WI38 (cell line): ENCODE data around the gene PLAC1.

Experiments
- H3K4me3 ChIP-seq: 2 replicates; pipeline ENCODE4 v1.5.1; 2011; ENCODE audit warnings: low read depth, mild to moderate bottlenecking, control low read depth, low read length
- TF ChIP-seq, protein P1 (sequence below): IDR thresholded peaks from 2 replicates; pipeline ENCODE4 v1.5.1; 2012; ENCODE audit warnings: low read depth, mild to moderate bottlenecking, control low read depth, low read length

The PLAC1 gene

DNA sequence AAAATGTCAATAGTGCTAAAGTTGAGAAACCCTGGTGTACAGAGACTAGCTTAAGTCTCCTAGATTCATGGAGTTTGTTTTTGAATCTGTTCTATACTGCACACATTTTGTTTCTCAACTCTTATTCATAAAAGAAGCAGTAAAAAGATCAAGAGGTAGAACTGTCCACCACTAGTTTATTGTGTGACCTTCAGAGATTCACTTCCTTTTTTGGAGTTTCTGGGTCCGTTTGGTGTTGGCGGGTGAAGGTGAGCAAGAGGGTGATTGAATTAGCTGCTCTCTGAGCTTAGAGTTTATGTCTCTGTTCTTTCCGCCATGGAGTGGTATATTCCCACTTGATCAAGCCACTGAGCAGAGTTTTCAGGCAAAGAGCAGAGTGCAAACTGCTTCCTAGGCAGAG lies 21.4 kb upstream of the PLAC1 start:
- H3K4me3 ChIP-seq = no peak overlapping the region
- TF ChIP-seq, protein P1, sequence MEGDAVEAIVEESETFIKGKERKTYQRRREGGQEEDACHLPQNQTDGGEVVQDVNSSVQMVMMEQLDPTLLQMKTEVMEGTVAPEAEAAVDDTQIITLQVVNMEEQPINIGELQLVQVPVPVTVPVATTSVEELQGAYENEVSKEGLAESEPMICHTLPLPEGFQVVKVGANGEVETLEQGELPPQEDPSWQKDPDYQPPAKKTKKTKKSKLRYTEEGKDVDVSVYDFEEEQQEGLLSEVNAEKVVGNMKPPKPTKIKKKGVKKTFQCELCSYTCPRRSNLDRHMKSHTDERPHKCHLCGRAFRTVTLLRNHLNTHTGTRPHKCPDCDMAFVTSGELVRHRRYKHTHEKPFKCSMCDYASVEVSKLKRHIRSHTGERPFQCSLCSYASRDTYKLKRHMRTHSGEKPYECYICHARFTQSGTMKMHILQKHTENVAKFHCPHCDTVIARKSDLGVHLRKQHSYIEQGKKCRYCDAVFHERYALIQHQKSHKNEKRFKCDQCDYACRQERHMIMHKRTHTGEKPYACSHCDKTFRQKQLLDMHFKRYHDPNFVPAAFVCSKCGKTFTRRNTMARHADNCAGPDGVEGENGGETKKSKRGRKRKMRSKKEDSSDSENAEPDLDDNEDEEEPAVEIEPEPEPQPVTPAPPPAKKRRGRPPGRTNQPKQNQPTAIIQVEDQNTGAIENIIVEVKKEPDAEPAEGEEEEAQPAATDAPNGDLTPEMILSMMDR = no peak

DNA sequence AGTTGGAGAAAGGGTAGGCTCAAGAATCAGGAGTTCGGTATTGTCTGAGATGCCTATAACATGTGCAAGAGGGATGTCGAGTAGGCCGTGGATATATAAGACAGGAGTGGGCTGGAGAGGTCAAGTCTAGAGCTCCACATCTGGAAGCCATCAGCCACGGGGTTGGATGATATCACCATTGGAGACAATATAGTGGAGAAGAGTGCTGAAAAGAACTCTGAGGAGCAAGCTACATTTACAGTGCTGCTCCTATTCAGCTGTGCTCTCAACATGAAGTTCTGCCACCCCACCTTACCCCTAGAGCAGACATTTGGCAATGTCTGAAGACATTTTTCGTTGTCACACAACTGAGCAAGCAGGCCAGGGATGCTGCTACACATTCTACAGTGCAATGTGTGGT lies 20.9 kb upstream of the PLAC1 start:
- TF ChIP-seq, protein P1 = no peak

DNA sequence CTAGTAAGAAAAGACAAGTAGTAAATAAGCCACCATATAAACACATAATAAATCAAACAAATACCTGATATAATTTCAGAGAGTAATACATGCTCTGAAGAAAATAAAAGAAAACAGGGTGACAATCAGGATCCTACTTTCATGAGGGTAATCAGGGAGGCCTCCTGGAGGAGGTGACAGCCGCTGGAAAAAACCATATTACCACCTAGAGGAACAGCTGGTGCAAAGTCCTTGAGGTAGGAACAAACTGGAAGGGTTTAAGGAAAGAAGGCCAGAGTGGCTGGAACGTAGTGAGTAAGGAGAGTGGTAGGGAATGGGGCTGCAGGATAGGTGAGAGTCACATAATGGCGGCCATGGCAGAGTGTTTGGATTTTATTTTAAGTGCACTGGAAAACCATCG lies 19.1 kb upstream of the PLAC1 start:
- no peak overlapping the region for H3K4me3 ChIP-seq
- TF ChIP-seq, protein P1 = no peak

More for the DNA sequence above, 20.9 kb upstream of the PLAC1 start:
- no peak overlapping the region for H3K4me3 ChIP-seq

DNA sequence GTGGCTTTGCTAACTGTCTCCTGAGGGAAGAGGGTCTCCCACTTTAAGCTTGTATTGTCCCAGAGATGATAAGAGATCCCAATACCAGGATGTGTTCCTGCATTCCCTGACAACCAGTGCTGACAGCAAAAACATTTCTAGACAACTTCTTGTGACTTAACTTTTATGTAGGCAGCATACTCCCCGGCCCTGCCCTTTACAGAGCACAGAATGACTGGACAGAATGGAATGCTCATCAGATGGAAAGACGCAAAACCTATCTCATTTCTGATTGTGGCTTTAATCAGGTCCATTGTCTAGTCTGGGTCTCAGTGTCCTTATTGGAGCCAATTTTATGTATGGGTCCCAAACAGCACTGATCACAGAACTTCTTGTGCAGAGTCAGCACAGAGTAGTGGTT lies 18.2 kb upstream of the PLAC1 start:
- H3K4me3 ChIP-seq = no peak overlapping the region
- TF ChIP-seq, protein P1 = no peak

DNA sequence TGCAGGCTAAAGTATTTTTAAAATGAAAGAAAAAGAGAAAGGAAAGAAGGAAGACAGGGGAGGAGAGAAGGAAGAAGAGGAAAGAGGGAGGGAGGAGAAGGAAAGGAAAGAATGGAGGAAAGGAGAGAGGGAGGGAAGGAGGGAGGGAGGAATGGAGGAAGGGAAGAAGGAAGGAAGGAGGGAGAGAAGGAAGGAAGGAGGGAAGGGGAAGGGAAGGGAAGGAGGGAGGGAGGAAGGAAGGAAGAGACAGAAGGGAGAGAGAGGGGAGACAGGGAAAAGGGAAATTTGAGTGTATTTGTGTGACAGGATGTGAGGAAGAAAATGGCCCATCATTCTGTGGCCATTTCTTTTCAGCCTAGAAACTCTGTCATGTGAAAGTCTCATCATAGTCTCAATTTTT lies 14.9 kb upstream of the PLAC1 start:
- H3K4me3 ChIP-seq = no peak overlapping the region
- TF ChIP-seq, protein P1 = no peak

DNA sequence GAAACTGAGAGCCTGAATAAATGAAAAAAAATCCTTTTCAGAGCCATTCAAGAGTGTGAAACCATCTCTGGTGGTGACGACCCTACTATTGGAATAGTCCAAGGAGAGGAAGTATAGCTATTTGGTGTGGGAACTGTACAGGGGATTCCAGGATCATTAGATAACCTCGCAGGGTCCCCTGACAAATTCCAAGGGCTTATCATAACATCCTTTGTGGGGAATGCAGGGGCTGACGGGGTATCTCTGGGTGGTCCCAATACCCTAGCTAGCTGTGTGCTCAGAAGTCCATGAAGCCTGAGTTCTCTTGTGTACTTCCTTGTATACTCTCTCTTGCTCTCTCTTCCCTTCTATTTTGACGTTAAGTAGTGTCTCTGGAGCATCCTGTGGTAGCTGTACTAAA lies 13.8 kb upstream of the PLAC1 start:
- H3K4me3 ChIP-seq = no peak overlapping the region

DNA sequence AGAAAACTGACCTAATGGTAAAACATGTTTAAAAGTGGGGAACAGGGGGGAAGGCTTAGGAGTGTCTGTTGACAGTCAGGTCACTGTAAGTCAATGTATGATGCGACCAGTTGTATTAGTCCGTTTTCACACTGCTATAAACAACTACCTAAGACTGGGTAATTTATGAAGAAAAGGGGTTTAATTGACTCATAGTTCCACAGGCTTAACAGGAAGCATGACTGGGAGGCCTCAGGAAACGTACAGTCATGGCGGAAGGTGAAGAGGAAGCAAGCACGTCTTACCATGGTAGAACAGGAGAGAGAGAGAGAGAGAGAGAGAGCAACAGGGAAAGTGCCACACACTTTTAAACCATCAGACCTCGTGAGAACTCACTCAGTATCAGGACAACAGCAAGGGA lies 13.0 kb upstream of the PLAC1 start:
- H3K4me3 ChIP-seq = no peak overlapping the region
- TF ChIP-seq, protein P1 = no peak

More for the DNA sequence above, 13.8 kb upstream of the PLAC1 start:
- TF ChIP-seq, protein P1 = no peak
